H1 (cell line): ENCODE results near the gene SLC9A3. TPM values are rescaled to one million over a fixed set of nuclear protein-coding genes. Genes with fewer than 3 reads are reported as not detected.

Experiments used
- CTCF ChIA-PET: fragments of 300-600 bp; sonication (Branson Sonifier 250); formaldehyde crosslinking; loops from one replicate; lab custom pipeline; 2021; ENCODE audit not compliant: partially characterized antibody; lab: Charles Lee
- POLR2A ChIA-PET: fragments of 300-600 bp; sonication (Branson Sonifier 250); formaldehyde crosslinking; loops from one replicate; lab custom pipeline; 2021; ENCODE audit warnings: inconsistent platforms; ENCODE audit not compliant: partially characterized antibody; lab: Charles Lee
- DNase-seq, 2 experiments: peaks; one replicate each; pipeline versions ENCODE4 v3.0.0 to v3.0.0-alpha.2; 2010 to 2022; ENCODE audit warnings: low spot score in 2 of 2, low read depth in 1 of 2, mixed read lengths in 1 of 2
- FAIRE-seq: peaks from 2 replicates; lab custom pipeline; 2011; peaks lifted over from hg19 to GRCh38; lab: Jason Lieb, UNC
- H2AFZ ChIP-seq: 2 replicates; pipeline ENCODE4 v1.8.1; 2012; ENCODE audit warnings: low read length, inconsistent platforms
- H2AK5ac ChIP-seq: 2 replicates; pipeline ENCODE4 v1.6.1; 2013; ENCODE audit warnings: low read depth, low read length
- H2BK120ac ChIP-seq: replicated peaks from 2 replicates; pipeline ENCODE3; 2013; ENCODE audit warnings: low read depth, low read length, inconsistent platforms
- H2BK12ac ChIP-seq: 2 replicates; pipeline ENCODE4 v1.6.1; 2013; ENCODE audit warnings: low read depth, low read length
- H2BK15ac ChIP-seq: 2 replicates; pipeline ENCODE4 v1.6.1; 2013; ENCODE audit warnings: low read length
- H2BK20ac ChIP-seq: 2 replicates; pipeline ENCODE4 v1.6.1; 2013; ENCODE audit warnings: low read length
- H2BK5ac ChIP-seq: 2 replicates; pipeline ENCODE4 v1.6.1; 2013; ENCODE audit warnings: low read depth, low read length
- H3K14ac ChIP-seq: 2 replicates; pipeline ENCODE4 v1.6.1; 2013; ENCODE audit warnings: inconsistent platforms; ENCODE audit not compliant: insufficient read length
- H3K18ac ChIP-seq: 2 replicates; pipeline ENCODE4 v1.6.1; 2013; ENCODE audit warnings: low read length; ENCODE audit errors: extremely low read depth
- H3K23ac ChIP-seq: 2 replicates; pipeline ENCODE4 v1.6.1; 2013; ENCODE audit warnings: inconsistent platforms; ENCODE audit not compliant: insufficient read length
- H3K23me2 ChIP-seq: 2 replicates; pipeline ENCODE4 v1.6.1; 2013; ENCODE audit warnings: low read depth, low read length
- H3K27ac ChIP-seq: 2 replicates; pipeline ENCODE4 v1.6.1; 2011; ENCODE audit warnings: low read depth, low read length, inconsistent platforms
- H3K27me3 ChIP-seq, 4 experiments: replicated peaks in 1 of 4; 1 replicate in 1 of 4; 2 replicates in 3 of 4; pipeline versions ENCODE4 v1.6.1 to v1.8.1; 2011 to 2013; ENCODE audit warnings: low read length in 3 of 4, mild to moderate bottlenecking in 3 of 4, inconsistent platforms in 2 of 4, mixed read lengths in 2 of 4, moderate library complexity in 1 of 4; ENCODE audit not compliant: control insufficient read depth in 3 of 4, insufficient read depth in 3 of 4; ENCODE audit errors: extremely low read depth in 1 of 4
- H3K36me3 ChIP-seq, 4 experiments: 2 replicates each; pipeline versions ENCODE4 v1.6.1 to v1.8.1; 2011 to 2013; ENCODE audit warnings: mild to moderate bottlenecking in 4 of 4, low read length in 3 of 4, moderate library complexity in 2 of 4, control low read depth in 1 of 4, inconsistent platforms in 1 of 4; ENCODE audit not compliant: insufficient read depth in 4 of 4, control insufficient read depth in 2 of 4
- H3K4ac ChIP-seq: replicated peaks from 2 replicates; pipeline ENCODE3; 2013; ENCODE audit warnings: low read length, low read depth, mixed read lengths, inconsistent platforms; ENCODE audit not compliant: insufficient read length
- H3K4me1 ChIP-seq, 4 experiments: replicated peaks in 1 of 4; 1 replicate in 1 of 4; 2 replicates in 3 of 4; pipeline versions ENCODE4 v1.6.1 to v1.8.1; 2011 to 2013; ENCODE audit warnings: low read length in 3 of 4, inconsistent platforms in 2 of 4, mixed read lengths in 1 of 4; ENCODE audit not compliant: insufficient read depth in 4 of 4, control insufficient read depth in 3 of 4
- H3K4me2 ChIP-seq, 2 experiments: 2 replicates each; pipeline versions ENCODE4 v1.6.1 to v1.8.1; 2011 to 2013; ENCODE audit warnings: low read depth in 2 of 2, low read length in 2 of 2, control low read depth in 1 of 2, inconsistent platforms in 1 of 2, mild to moderate bottlenecking in 1 of 2; ENCODE audit not compliant: insufficient read depth in 1 of 2
- H3K4me3 ChIP-seq, 4 experiments: fragments of 200-600, 300-600 bp in 1 of 4; sonication (generic), shearing (Covaris generic), sonication (Bioruptor Twin) in 1 of 4; 2 replicates each; pipeline versions ENCODE4 v1.5.1 to v1.8.1; 2011 to 2016; ENCODE audit warnings: low read length in 4 of 4, low read depth in 3 of 4, control low read depth in 2 of 4, inconsistent platforms in 2 of 4, mild to moderate bottlenecking in 2 of 4, mixed read lengths in 1 of 4, moderate library complexity in 1 of 4; ENCODE audit not compliant: insufficient read depth in 2 of 4; ENCODE audit errors: extremely low read depth in 1 of 4
- H3K56ac ChIP-seq: replicated peaks from 2 replicates; pipeline ENCODE3; 2013; ENCODE audit warnings: low read depth, mild to moderate bottlenecking, mixed read lengths, low read length, inconsistent platforms; ENCODE audit not compliant: insufficient read length
- H3K79me1 ChIP-seq: 2 replicates; pipeline ENCODE4 v1.6.1; 2013; ENCODE audit warnings: low read depth, low read length, control low read depth
- H3K79me2 ChIP-seq, 2 experiments: 2 replicates each; pipeline versions ENCODE4 v1.6.1 to v1.8.1; 2012 to 2013; ENCODE audit warnings: low read length in 2 of 2, mild to moderate bottlenecking in 2 of 2, inconsistent platforms in 1 of 2; ENCODE audit not compliant: insufficient read depth in 2 of 2, control insufficient read depth in 1 of 2
- H3K9ac ChIP-seq, 4 experiments: replicated peaks in 1 of 4; 1 replicate in 1 of 4; 2 replicates in 3 of 4; pipeline versions ENCODE4 v1.6.1 to v1.8.1; 2011 to 2013; ENCODE audit warnings: low read depth in 3 of 4, low read length in 3 of 4, control low read depth in 2 of 4, mild to moderate bottlenecking in 2 of 4, moderate library complexity in 2 of 4, inconsistent platforms in 1 of 4; ENCODE audit errors: extremely low read depth in 1 of 4
- H3K9me3 ChIP-seq, 2 experiments: 2 replicates each; pipeline versions ENCODE4 v1.6.1 to v1.8.1; 2012 to 2013; ENCODE audit warnings: mild to moderate bottlenecking in 2 of 2, moderate library complexity in 2 of 2, control low read depth in 1 of 2, inconsistent platforms in 1 of 2, low read depth in 1 of 2, low read length in 1 of 2, mixed read lengths in 1 of 2; ENCODE audit not compliant: insufficient read depth in 2 of 2
- H4K20me1 ChIP-seq, 2 experiments: replicated peaks in 1 of 2; 2 replicates each; pipeline versions ENCODE3 to v1.8.1; 2011 to 2013; ENCODE audit warnings: inconsistent platforms in 2 of 2, low read length in 2 of 2, mild to moderate bottlenecking in 1 of 2; ENCODE audit not compliant: insufficient read depth in 2 of 2, control insufficient read depth in 1 of 2
- H4K5ac ChIP-seq: 2 replicates; pipeline ENCODE4 v1.6.1; 2013; ENCODE audit warnings: low read length, low read depth, mixed read lengths, inconsistent platforms; ENCODE audit not compliant: insufficient read length
- H4K8ac ChIP-seq: 2 replicates; pipeline ENCODE4 v1.8.0; 2013; ENCODE audit warnings: mild to moderate bottlenecking, moderate library complexity, low read length, inconsistent platforms; ENCODE audit not compliant: insufficient read depth; ENCODE audit errors: extremely low read depth
- H4K91ac ChIP-seq: replicated peaks from 2 replicates; pipeline ENCODE3; 2013; ENCODE audit warnings: low read length, mixed read lengths, inconsistent platforms; ENCODE audit not compliant: insufficient read length
- ASH2L ChIP-seq: fragments of 200-600, 300-600 bp; sonication (generic); IDR thresholded peaks from one replicate; pipeline ENCODE4 v1.7.1; 2017; ENCODE audit warnings: low read length
- CBX8 ChIP-seq: fragments of 300-800, 300-1000 bp; sonication (generic); IDR thresholded peaks from 2 replicates; pipeline ENCODE4 v1.7.1; 2016; ENCODE audit warnings: low read depth, low read length, borderline replicate concordance
- CREB1 ChIP-seq: IDR thresholded peaks from 2 replicates; pipeline ENCODE4 v1.6.1; 2012; ENCODE audit warnings: inconsistent platforms
- EP300 ChIP-seq, 2 experiments: IDR thresholded peaks; 1 replicate in 1 of 2; 2 replicates in 1 of 2; pipeline ENCODE4 v1.6.1; 2011 to 2012; ENCODE audit warnings: low read depth in 2 of 2, low read length in 2 of 2, mild to moderate bottlenecking in 2 of 2, borderline replicate concordance in 1 of 2, inconsistent platforms in 1 of 2, moderate library complexity in 1 of 2
- KDM1A ChIP-seq: fragments of 200-600, 300-600 bp; sonication (generic); IDR thresholded peaks from 2 replicates; pipeline ENCODE4 v1.7.1; 2016; ENCODE audit warnings: mild to moderate bottlenecking, low read length, borderline replicate concordance
- KDM5A ChIP-seq: fragments of 200-600 bp; IDR thresholded peaks from 2 replicates; pipeline ENCODE4 v1.7.1; 2012; ENCODE audit warnings: mild to moderate bottlenecking, low read length, inconsistent platforms, mixed read lengths
- POU5F1 ChIP-seq: IDR thresholded peaks from 2 replicates; pipeline ENCODE4 v1.6.1; 2011; ENCODE audit warnings: low read depth, mild to moderate bottlenecking, low read length, moderate library complexity
- RAD21 ChIP-seq, 2 experiments: IDR thresholded peaks in 1 of 2; conservative IDR thresholded peaks in 1 of 2; 2 replicates each; pipeline ENCODE4 v1.6.1; 2011; ENCODE audit warnings: low read depth in 2 of 2, low read length in 2 of 2, improper control_type of control experiment in 1 of 2, inconsistent platforms in 1 of 2, mild to moderate bottlenecking in 1 of 2, moderate library complexity in 1 of 2
- SP2 ChIP-seq: IDR thresholded peaks from 2 replicates; pipeline ENCODE4 v1.6.1; 2012; ENCODE audit warnings: mild to moderate bottlenecking, low read length, inconsistent platforms
- SUZ12 ChIP-seq: fragments of 200-600 bp; sonication (generic); IDR thresholded peaks from 2 replicates; pipeline ENCODE4 v1.6.1; 2012; ENCODE audit warnings: mild to moderate bottlenecking, inconsistent platforms, low read length, moderate library complexity, mixed read lengths
- WGBS, 2 experiments: shearing (Covaris generic) in 1 of 2; methylation state at CpG; one replicate each; pipeline versions ENCODE4 v1.1.6 to v1.1.7; 2013 to 2015; ENCODE audit warnings: low lambda C conversion rate in 2 of 2, mixed read lengths in 2 of 2, inconsistent platforms in 1 of 2, low coverage in 1 of 2, missing lambda C conversion rate in 1 of 2; ENCODE audit not compliant: insufficient replicate concordance in 2 of 2, insufficient coverage in 1 of 2, insufficient read length in 1 of 2; ENCODE audit errors: extremely low coverage in 1 of 2, missing lambda C conversion rate in 1 of 2; 5-methylcytosine and 5-hydroxymethylcytosine counted together
- polyA plus RNA-seq, 7 experiments: library from polyadenylated mRNA; depleted of rRNA in 3 of 7; stranded (reverse) in 5 of 7; unstranded in 2 of 7; fragments of >200 nt in 5 of 7; fragments of 200-250 nt in 2 of 7; gene quantifications; 1 replicate in 5 of 7; 2 replicates in 1 of 7; 4 replicates in 1 of 7; pipeline versions ENCODE4 v1.2.1 to v1.2.3, GENCODE V29; 2011 to 2013; ENCODE audit warnings: missing spikeins in 2 of 7, mixed read lengths in 2 of 7
- total RNA-seq: library from RNA; stranded (reverse); fragmentation: NEBNext Ultra II Directional; extraction: Animal tissue kit (Norgen Biotek cat#: 25700); gene quantifications from 2 replicates; pipeline ENCODE4 v1.2.1, GENCODE V29; 2021

SLC9A3 gene
- total and polyA plus RNA-seq, 2 of the 8 experiments (the other 6 are each of a cell fraction or from before 2014, with no cell fraction given): 0.95 to 1.0 TPM

- Histone ChIP-seq H3K79me2 (peaks cover 0 to 7% of the 10 kb centered on the region in 2 experiments; a peak in 1 of 4 replicates), H3K9me3 (peaks cover 0 to 6% of the 10 kb centered on the region in 2 experiments; a peak in 2 of 4 replicates), H3K23me2 (peaks cover 6% of the 10 kb centered on the region; the same call in 1 of the 2 replicates), H3K79me1 (peaks cover 9% of the 10 kb centered on the region; the same call in 1 of the 2 replicates), H3K56ac (no peak overlapping the region), H2AK5ac (no peak overlapping the region), H3K4ac (no peak overlapping the region), H2BK15ac (no peak overlapping the region), H2BK20ac (no peak overlapping the region), H3K4me3 (no peak overlapping the region), H3K27me3 (peaks cover 0 to 4% (median 0%) of the 10 kb centered on the region in 4 experiments; a peak in 2 of 7 replicates), H4K8ac (no peak overlapping the region), H3K18ac (no peak overlapping the region), H3K27ac (no peak overlapping the region), H4K91ac (no peak overlapping the region), H2BK12ac (no peak overlapping the region), H3K36me3 (peaks cover 15 to 45% (median 24%) of the 10 kb centered on the region in 4 experiments), H2BK5ac (no peak overlapping the region), H3K4me1 (peaks cover 0 to 8% (median 5%) of the 10 kb centered on the region in 4 experiments; a peak in 5 of 7 replicates), H2BK120ac (no peak overlapping the region), H3K9ac (no peak overlapping the region), H4K20me1 (peaks cover 2 to 13% of the 10 kb centered on the region in 2 experiments), H3K4me2 (no peak overlapping the region), H4K5ac (no peak overlapping the region), H2AFZ (no peak overlapping the region), H3K14ac (no peak overlapping the region), H3K23ac (no peak overlapping the region)
- DNase-seq (no peak), FAIRE-seq (no peak)
- TF ChIP-seq EP300 (IDR thresholded peaks at IDR 0.05; ENCODE audit: borderline replicate concordance in 1 of 2, low read depth in 2 of 2, low read length in 2 of 2): no peak
- no peak for TF ChIP-seq SUZ12
- no peak for TF ChIP-seq CREB1
- no peak for TF ChIP-seq ASH2L
- no peak for TF ChIP-seq RAD21 (IDR thresholded peaks at IDR 0.05 in 1 of 2, conservative IDR thresholded peaks at IDR 0.05 in 1 of 2; ENCODE audit: low read depth in 2 of 2, low read length in 2 of 2)
- no peak for TF ChIP-seq KDM1A
- no peak for TF ChIP-seq KDM5A
- no peak for TF ChIP-seq CBX8
- TF ChIP-seq SP2: no peak
- TF ChIP-seq POU5F1: no peak
- CTCF ChIA-PET: interaction anchor here (0.6 to 3.0 kb wide), 15 partner anchors 9 to 174 kb away, joined by 3 to 12 read pairs (median 3); no protein-coding TSS in a partner anchor
- 91% methylated on average over 21 of the region's 21 CpGs; no CpG with 5 or more reads in 1 of the 2 experiments for WGBS, 2 experiments
- POLR2A ChIA-PET: interaction anchor here (1.3 to 1.9 kb wide), 3 partner anchors 15 to 25 kb away, joined by 3 to 6 read pairs (median 5); no protein-coding TSS in a partner anchor
Observed at GRCh38 chr5:448061-448765, 76.0 kb downstream of the SLC9A3 start.
